ENCODE measurements around the gene FOSB. TPM values are rescaled to one million over a fixed set of nuclear protein-coding genes. Genes with fewer than 3 reads are reported as not detected.

The FOSB gene
- total and polyA plus RNA-seq, 2 donors (not counting 3 experiments of a cell fraction or from before 2014, with no cell fraction given): 2.0 to 10.7 TPM

GRCh38 chr19:45496349-45496953 is 28.7 kb downstream of the FOSB start:
- peak overlapping the region; percentile 78 for H3K4me2 ChIP-seq (ENCODE audit: insufficient read depth, low read length)
- peak; percentile 29 for DNase-seq (ENCODE audit: low read depth, low spot score)
- CTCF ChIA-PET: interaction anchor here (1.0 to 4.3 kb wide), 7 partner anchors 11 to 146 kb away, joined by 3 to 45 read pairs (median 4); no protein-coding TSS in a partner anchor
- H3K79me2 ChIP-seq (ENCODE audit: control insufficient read depth, insufficient read depth, low read length): no peaks in the 10 kb centered on the region
- H3K9me3 ChIP-seq (replicated peaks; ENCODE audit: control insufficient read depth, insufficient read depth, low read length): no peaks in the 10 kb centered on the region
- no TSS peak for BruUV-seq (replicated peaks)
- peak; percentile 50 for FAIRE-seq
- TF ChIP-seq FOS (IDR thresholded peaks at IDR 0.05; ENCODE audit: borderline replicate concordance, insufficient read depth, low read length) (no peak), EZH2 (IDR thresholded peaks at IDR 0.05; ENCODE audit: borderline replicate concordance, low read depth, low read length, severe bottlenecking) (no peak), POLR2A (IDR thresholded peaks at IDR 0.05; ENCODE audit: low read depth, low read length) (no peak), JUN (IDR thresholded peaks at IDR 0.05; ENCODE audit: borderline replicate concordance, insufficient read depth, insufficient read length, low read depth) (no peak), POLR2AphosphoS5 (IDR thresholded peaks at IDR 0.05; ENCODE audit: insufficient read depth, low read depth, low read length) (no peak), CTCF (IDR thresholded peaks at IDR 0.05; ENCODE audit: extremely low read depth in 1 of 2, insufficient read depth in 1 of 2, low read depth in 1 of 2, low read length in 2 of 2) (no peak), GATA2 (IDR thresholded peaks at IDR 0.05; ENCODE audit: insufficient read depth, insufficient read length, low read depth, low read length) (no peak), MYC (IDR thresholded peaks at IDR 0.05; ENCODE audit: low read depth, low read length) (no peak)
- TF ChIP-seq, protein P1, sequence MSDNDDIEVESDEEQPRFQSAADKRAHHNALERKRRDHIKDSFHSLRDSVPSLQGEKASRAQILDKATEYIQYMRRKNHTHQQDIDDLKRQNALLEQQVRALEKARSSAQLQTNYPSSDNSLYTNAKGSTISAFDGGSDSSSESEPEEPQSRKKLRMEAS (IDR thresholded peaks at IDR 0.05; ENCODE audit: insufficient read depth, insufficient read length): no peak
- H3K36me3 ChIP-seq (ENCODE audit: control insufficient read depth in 2 of 2, extremely low read depth in 1 of 2, insufficient read depth in 2 of 2, low read length in 2 of 2): no peaks in the 10 kb centered on the region
- peak overlapping the region; percentile 31 to 55 (median 40) for H3K4me3 ChIP-seq (replicated peaks in 1 of 3; ENCODE audit: insufficient read depth in 1 of 3, low read depth in 1 of 3, low read length in 3 of 3)
- no peak overlapping the region for H3K27ac ChIP-seq (ENCODE audit: insufficient read depth, low read depth, low read length)
- dilution Hi-C loops (cut with MboI; ENCODE audit: extremely low pct_ligation_motif_present, low sequenced_read_pairs): no loop called here
- intact Hi-C loops (cut with micrococcal nuclease): no loop called here
- no peaks in the 10 kb centered on the region for H3K9me1 ChIP-seq (replicated peaks; ENCODE audit: control insufficient read depth, extremely low read depth, insufficient read depth, low read length)
- no peak overlapping the region for H3K9ac ChIP-seq (replicated peaks; ENCODE audit: extremely low read depth, insufficient read depth, low read length)
- no peaks in the 10 kb centered on the region for H4K20me1 ChIP-seq (replicated peaks; ENCODE audit: control insufficient read depth, extremely low read depth, insufficient read depth, low read length)
- POLR2A ChIA-PET: interaction anchor here (0.6 kb wide), 1 partner anchor 65 kb away, joined by 4 read pairs; no protein-coding TSS in a partner anchor
- peaks cover 27% of the 10 kb centered on the region for H3K4me1 ChIP-seq (ENCODE audit: control insufficient read depth, extremely low read depth, insufficient read depth, low read length)
- peaks cover 8 to 16% of the 10 kb centered on the region in 2 experiments for H3K27me3 ChIP-seq (ENCODE audit: control insufficient read depth in 2 of 2, insufficient read depth in 2 of 2, low read length in 2 of 2)
- H2AFZ ChIP-seq (ENCODE audit: low read depth, low read length): peak overlapping the region; percentile 52

All from endothelial cell of umbilical vein (primary cell).